K562 (cell line): ENCODE measurements around the gene PHOSPHO1. TPM values are rescaled to one million over a fixed set of nuclear protein-coding genes. Genes with fewer than 3 reads are reported as not detected.

Experiments used
- ATAC-seq: fragments of 200-7000 bp; cut with Tn5 transposase; 3 replicates; pipeline ENCODE4 v1.9.1; 2020; ENCODE audit warnings: moderate library complexity
- BruUV-seq: library from RNA; stranded (reverse); fragments of 400-500 nt; replicated peaks from 2 replicates; lab custom pipeline; 2021; lab: Mats Ljungman, UMichigan
- CTCF ChIA-PET: fragments of 300-600 bp; formaldehyde crosslinking; extraction: SDS; loops from one replicate; lab custom pipeline; 2021; ENCODE audit warnings: low intra/inter-chr PET ratio; lab: Yijun Ruan, JAX
- POLR2A ChIA-PET: fragments of 300-600, 350-650 bp; sonication (Branson Sonifier 250); formaldehyde crosslinking; extraction: SDS; loops from one replicate; lab custom pipeline; 2021; ENCODE audit warnings: antibody characterized with exemption, inconsistent platforms; lab: Yijun Ruan, JAX
- DNase-seq, 4 experiments: peaks; one replicate each; pipeline versions ENCODE4 v3.0.0 to v3.0.0-alpha.2; 2011 to 2018; ENCODE audit warnings: low spot score in 3 of 4, mixed read lengths in 3 of 4; ENCODE audit errors: extremely low read depth in 1 of 4
- FAIRE-seq: peaks from 2 replicates; lab custom pipeline; 2011; peaks lifted over from hg19 to GRCh38; lab: Jason Lieb, UNC
- H2AFZ ChIP-seq: 2 replicates; pipeline ENCODE4 v1.6.0; 2011; ENCODE audit warnings: low read depth, low read length, control low read depth, inconsistent platforms
- H3K27ac ChIP-seq: fragments of 200-600 bp; 3 replicates; pipeline ENCODE4 v1.8.0; 2011; ENCODE audit warnings: low read depth, mild to moderate bottlenecking, control low read depth, inconsistent platforms, low read length, moderate library complexity, mixed read lengths; ENCODE audit errors: extremely low read depth
- H3K27me3 ChIP-seq, 2 experiments: fragments of 300-600 bp in 1 of 2; 2 replicates in 1 of 2; 3 replicates in 1 of 2; pipeline versions ENCODE4 v1.6.0 to v1.8.0; 2011; ENCODE audit warnings: inconsistent platforms in 2 of 2, low read length in 2 of 2, mild to moderate bottlenecking in 1 of 2, mixed read lengths in 1 of 2, moderate library complexity in 1 of 2; ENCODE audit not compliant: control insufficient read depth in 2 of 2, insufficient read depth in 2 of 2
- H3K36me3 ChIP-seq: fragments of 300-600 bp; 3 replicates; pipeline ENCODE4 v1.8.0; 2011; ENCODE audit warnings: mild to moderate bottlenecking, low read length, inconsistent platforms; ENCODE audit not compliant: control insufficient read depth, insufficient read depth
- H3K4me1 ChIP-seq, 2 experiments: fragments of 200-600 bp in 1 of 2; replicated peaks in 1 of 2; 2 replicates in 1 of 2; 3 replicates in 1 of 2; pipeline versions ENCODE4 v1.5.1 to v1.8.0; 2011; ENCODE audit warnings: inconsistent platforms in 2 of 2, low read length in 2 of 2, mild to moderate bottlenecking in 1 of 2, mixed read lengths in 1 of 2, moderate library complexity in 1 of 2; ENCODE audit not compliant: control insufficient read depth in 2 of 2, insufficient read depth in 2 of 2
- H3K4me2 ChIP-seq: 2 replicates; pipeline ENCODE4 v1.6.1; 2011; ENCODE audit warnings: low read length, control low read depth, inconsistent platforms, mixed read lengths; ENCODE audit not compliant: insufficient read depth
- H3K4me3 ChIP-seq: fragments of 200-600 bp; sonication (generic), shearing (Covaris generic); 2 replicates; pipeline ENCODE4 v1.5.1; 2016; ENCODE audit warnings: control low read depth, inconsistent platforms
- H3K79me2 ChIP-seq: fragments of 200-600 bp; 3 replicates; pipeline ENCODE4 v1.8.0; 2011; ENCODE audit warnings: low read length, inconsistent platforms; ENCODE audit not compliant: control insufficient read depth, insufficient read depth
- H3K9ac ChIP-seq, 2 experiments: 2 replicates each; pipeline versions ENCODE4 v1.6.0 to v1.6.1; 2011; ENCODE audit warnings: low read depth in 2 of 2, low read length in 2 of 2, control low read depth in 1 of 2, inconsistent platforms in 1 of 2, mild to moderate bottlenecking in 1 of 2, mixed read lengths in 1 of 2; ENCODE audit not compliant: insufficient read depth in 1 of 2
- H3K9me1 ChIP-seq: one replicate; pipeline ENCODE4 v1.6.0; 2011; ENCODE audit warnings: inconsistent platforms, mild to moderate bottlenecking, low read length, moderate library complexity; ENCODE audit not compliant: control insufficient read depth, insufficient read depth
- H3K9me3 ChIP-seq: replicated peaks from 2 replicates; pipeline ENCODE4 v1.5.1; 2011; ENCODE audit warnings: low read depth, low read length, inconsistent platforms; ENCODE audit not compliant: control insufficient read depth, insufficient read depth
- H4K20me1 ChIP-seq: replicated peaks from 2 replicates; pipeline ENCODE4 v1.6.1; 2011; ENCODE audit warnings: low read length, inconsistent platforms, mixed read lengths; ENCODE audit not compliant: control insufficient read depth, insufficient read depth
- ARID1B ChIP-seq: fragments of 450-650 bp; IDR thresholded peaks from 2 replicates; pipeline ENCODE4 v1.6.1; 2016; ENCODE audit warnings: antibody characterized with exemption, mild to moderate bottlenecking, inconsistent platforms
- BCOR ChIP-seq: fragments of 450-650 bp; IDR thresholded peaks from 2 replicates; pipeline ENCODE4 v1.6.1; 2016
- CREB1 ChIP-seq, 2 experiments: sonication (generic) in 1 of 2; formaldehyde crosslinking in 1 of 2; IDR thresholded peaks; 2 replicates each; pipeline versions ENCODE4 v1.6.1 to v1.8.0; 2012 to 2022; ENCODE audit warnings: inconsistent platforms in 1 of 2, mild to moderate bottlenecking in 1 of 2, missing genetic modification reagents in 1 of 2, moderate library complexity in 1 of 2
- EGR1 ChIP-seq: fragments of 450-650 bp; conservative IDR thresholded peaks from 2 replicates; pipeline ENCODE4 v1.6.1; 2017; ENCODE audit warnings: mild to moderate bottlenecking
- FOXJ3 ChIP-seq: sonication (generic); formaldehyde crosslinking; IDR thresholded peaks from 2 replicates; pipeline ENCODE4 v1.4.0; 2020; ENCODE audit warnings: mild to moderate bottlenecking, missing genetic modification reagents
- MAFK ChIP-seq: IDR thresholded peaks from 2 replicates; pipeline ENCODE4 v1.6.1; 2011; ENCODE audit warnings: low read length, improper control_type of control experiment
- RAD21 ChIP-seq, 2 experiments: fragments of 250-450 bp in 1 of 2; fragments of 450-650 bp in 1 of 2; sonication (Bioruptor Pico) in 1 of 2; formaldehyde crosslinking in 1 of 2; IDR thresholded peaks in 1 of 2; conservative IDR thresholded peaks in 1 of 2; 2 replicates each; pipeline versions ENCODE4 v1.4.0 to v1.8.0; 2020 to 2022; ENCODE audit warnings: mild to moderate bottlenecking in 2 of 2, moderate library complexity in 1 of 2
- SNIP1 ChIP-seq: fragments of 450-650 bp; IDR thresholded peaks from 2 replicates; pipeline ENCODE4 v1.7.1; 2017; ENCODE audit warnings: low read depth, mild to moderate bottlenecking
- WGBS: fragments of 100-300 bp; shearing (Covaris generic); methylation state at CpG from one replicate; pipeline ENCODE4 v1.1.6; 2016; ENCODE audit warnings: low coverage, mixed read lengths; ENCODE audit not compliant: insufficient coverage; ENCODE audit errors: missing lambda C conversion rate; 5-methylcytosine and 5-hydroxymethylcytosine counted together
- in situ Hi-C: fragments of 300-500 bp; cut with MboI; formaldehyde crosslinking; loops from 4 replicates; pipeline ENCODE4 v1.15.0; 2018; ENCODE audit warnings: inconsistent platforms, mixed read lengths
- intact Hi-C: fragments of 100-400 bp; cut with micrococcal nuclease; formaldehyde crosslinking; loops from 2 replicates; pipeline ENCODE4 v1.14.2; 2022
- polyA plus RNA-seq, 8 experiments: library from polyadenylated mRNA; depleted of rRNA in 4 of 8; stranded (reverse) in 5 of 8; unstranded in 3 of 8; fragments of >200 nt; fragmentation: Nextera tagmentation in 2 of 8; fragmentation: Illumina TruSeq in 1 of 8; extraction: Ambion mirVana in 2 of 8; extraction: Trizol in 1 of 8; gene quantifications; 2 replicates each; pipeline versions ENCODE4 v1.2.1 to v1.2.3, GENCODE V29; 2011 to 2014; ENCODE audit warnings: inconsistent platforms in 1 of 8, missing spikeins in 1 of 8
- total RNA-seq, 7 experiments: library from RNA; depleted of rRNA in 6 of 7; stranded (reverse); fragments of >200 nt in 6 of 7; fragmentation: Illumina TruSeq in 2 of 7; extraction: Trizol in 2 of 7; gene quantifications; 2 replicates each; pipeline versions ENCODE4 v1.2.1 to v1.2.3, GENCODE V29; 2011 to 2021; ENCODE audit warnings: low replicate concordance in 1 of 7
- TF ChIP-seq, protein P1 (sequence below): fragments of 250-450 bp; sonication (Bioruptor Pico); IDR thresholded peaks from 2 replicates; pipeline ENCODE4 v1.4.0; 2020; ENCODE audit warnings: mild to moderate bottlenecking, moderate library complexity
- TF ChIP-seq, protein P2 (sequence below): fragments of 450-650 bp; formaldehyde crosslinking; IDR thresholded peaks from 2 replicates; pipeline ENCODE4 v1.4.0; 2022; ENCODE audit warnings: missing genetic modification characterization
- TF ChIP-seq, protein P3 (sequence below), 2 experiments: IDR thresholded peaks; 2 replicates each; pipeline ENCODE4 v1.6.1; 2012; ENCODE audit warnings: improper control_type of control experiment in 2 of 2, low read depth in 2 of 2, low read length in 2 of 2, borderline replicate concordance in 1 of 2

Gene PHOSPHO1
- total and polyA plus RNA-seq, 9 of the 15 experiments (the other 6 are each of a cell fraction or from before 2014, with no cell fraction given) = 0.06 to 0.07 TPM; not detected in 7

DNA sequence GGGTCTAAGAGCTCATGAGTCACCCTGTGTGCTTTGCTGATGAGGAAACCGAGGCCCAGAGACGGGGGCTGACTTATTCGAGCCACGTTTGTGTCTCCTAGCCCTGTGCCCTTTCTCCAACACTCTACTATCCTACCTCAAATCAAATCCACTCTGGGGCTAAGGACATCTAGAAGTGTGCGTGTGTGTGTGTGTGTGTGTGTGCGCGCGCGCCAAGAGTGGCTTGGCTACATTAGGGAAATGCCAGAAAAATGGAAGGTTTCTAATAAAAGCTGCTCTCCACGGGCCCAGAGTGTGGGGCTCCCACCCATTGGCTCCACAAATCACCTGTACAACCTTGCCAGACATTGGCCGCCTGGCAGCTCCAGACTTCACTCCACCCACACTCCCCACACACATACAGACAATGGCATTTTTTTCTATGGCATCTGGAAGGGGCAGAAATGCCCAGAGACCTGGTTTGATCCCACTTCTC is 30.3 kb upstream of the PHOSPHO1 start (continued):
- TF ChIP-seq, protein P1, sequence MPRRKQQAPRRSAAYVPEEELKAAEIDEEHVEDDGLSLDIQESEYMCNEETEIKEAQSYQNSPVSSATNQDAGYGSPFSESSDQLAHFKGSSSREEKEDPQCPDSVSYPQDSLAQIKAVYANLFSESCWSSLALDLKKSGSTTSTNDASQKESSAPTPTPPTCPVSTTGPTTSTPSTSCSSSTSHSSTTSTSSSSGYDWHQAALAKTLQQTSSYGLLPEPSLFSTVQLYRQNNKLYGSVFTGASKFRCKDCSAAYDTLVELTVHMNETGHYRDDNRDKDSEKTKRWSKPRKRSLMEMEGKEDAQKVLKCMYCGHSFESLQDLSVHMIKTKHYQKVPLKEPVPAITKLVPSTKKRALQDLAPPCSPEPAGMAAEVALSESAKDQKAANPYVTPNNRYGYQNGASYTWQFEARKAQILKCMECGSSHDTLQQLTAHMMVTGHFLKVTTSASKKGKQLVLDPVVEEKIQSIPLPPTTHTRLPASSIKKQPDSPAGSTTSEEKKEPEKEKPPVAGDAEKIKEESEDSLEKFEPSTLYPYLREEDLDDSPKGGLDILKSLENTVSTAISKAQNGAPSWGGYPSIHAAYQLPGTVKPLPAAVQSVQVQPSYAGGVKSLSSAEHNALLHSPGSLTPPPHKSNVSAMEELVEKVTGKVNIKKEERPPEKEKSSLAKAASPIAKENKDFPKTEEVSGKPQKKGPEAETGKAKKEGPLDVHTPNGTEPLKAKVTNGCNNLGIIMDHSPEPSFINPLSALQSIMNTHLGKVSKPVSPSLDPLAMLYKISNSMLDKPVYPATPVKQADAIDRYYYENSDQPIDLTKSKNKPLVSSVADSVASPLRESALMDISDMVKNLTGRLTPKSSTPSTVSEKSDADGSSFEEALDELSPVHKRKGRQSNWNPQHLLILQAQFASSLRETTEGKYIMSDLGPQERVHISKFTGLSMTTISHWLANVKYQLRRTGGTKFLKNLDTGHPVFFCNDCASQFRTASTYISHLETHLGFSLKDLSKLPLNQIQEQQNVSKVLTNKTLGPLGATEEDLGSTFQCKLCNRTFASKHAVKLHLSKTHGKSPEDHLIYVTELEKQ (CRISPR knock-in tag) = no peak
- TF ChIP-seq FOXJ3 (CRISPR knock-in tag) (no peak), ARID1B (peak; percentile 35; the same call in 1 of the 2 replicates)

DNA sequence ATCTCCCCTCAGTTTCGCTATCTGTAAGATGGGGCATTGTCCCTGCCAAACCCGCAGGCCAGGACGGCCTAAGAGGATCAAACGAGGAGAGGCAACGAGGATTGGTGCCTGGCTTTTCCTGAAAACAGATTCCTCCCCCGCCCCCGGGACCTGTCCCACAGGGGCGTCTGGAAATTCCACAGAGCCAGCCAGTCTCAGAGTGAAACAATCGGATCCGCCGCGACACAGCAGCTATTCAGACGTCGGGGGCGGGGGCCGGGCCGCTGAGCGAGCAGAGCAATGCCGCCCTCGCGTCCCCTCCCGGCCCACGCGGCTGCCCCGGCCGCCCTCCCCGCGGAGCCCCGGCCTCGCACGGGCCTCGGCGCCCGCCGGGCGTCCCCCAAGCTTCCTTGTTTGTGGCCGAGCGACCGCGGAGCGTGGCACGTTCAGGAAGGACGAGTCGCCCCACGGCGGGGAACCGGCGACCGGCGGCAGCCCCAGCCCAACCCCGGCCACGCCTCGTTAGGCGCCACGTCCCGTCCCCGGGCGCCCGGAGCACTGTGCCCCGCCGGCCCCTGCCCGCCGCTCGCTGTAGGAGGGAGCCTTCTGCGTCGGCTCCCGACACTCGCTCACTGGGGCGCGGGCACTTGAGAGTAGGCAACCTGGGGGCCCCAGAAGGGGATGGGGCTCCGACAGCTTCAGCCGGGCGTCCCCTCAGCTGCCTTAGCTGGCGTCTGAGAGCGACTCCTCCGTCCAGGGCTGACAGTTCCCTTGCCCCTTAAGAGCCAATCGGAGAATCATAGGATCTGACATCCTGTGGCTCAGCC is 29.6 kb upstream of the PHOSPHO1 start:
- intact Hi-C loops (no loop called here), in situ Hi-C loops (no loop called here)
- Histone ChIP-seq H2AFZ (peak overlapping the region; percentile 89), H3K4me1 (peaks cover 4 to 13% of the 10 kb centered on the region in 2 experiments; a peak in 4 of 5 replicates), H4K20me1 (no peaks in the 10 kb centered on the region), H3K36me3 (no peaks in the 10 kb centered on the region), H3K9me3 (no peaks in the 10 kb centered on the region), H3K4me2 (peak overlapping the region; percentile 69), H3K4me3 (peak overlapping the region; percentile 30), H3K9ac (peak overlapping the region; percentile 47 to 88; a peak in 3 of 4 replicates), H3K27me3 (peaks cover 0 to 23% of the 10 kb centered on the region in 2 experiments; a peak in 2 of 5 replicates), H3K9me1 (no peaks in the 10 kb centered on the region), H3K79me2 (no peaks in the 10 kb centered on the region), H3K27ac (no peak overlapping the region)
- ChIA-PET POLR2A (interaction anchor here (0.5 to 1.4 kb wide), 3 partner anchors 8 to 582 kb away, joined by 3 read pairs; no protein-coding TSS in a partner anchor), CTCF (interaction anchor here (0.9 kb wide), 1 partner anchor 465 kb away, joined by 3 read pairs; no protein-coding TSS in a partner anchor)
- WGBS = 21% methylated on average over 56 of the region's 77 CpGs
- peak; percentile 73 for ATAC-seq
- BruUV-seq = no TSS peak
- no peak for FAIRE-seq
- peak; percentile 39 to 74 (median 62) for DNase-seq
- no peak for TF ChIP-seq MAFK
- no peak for TF ChIP-seq SNIP1
- TF ChIP-seq, protein P2, sequence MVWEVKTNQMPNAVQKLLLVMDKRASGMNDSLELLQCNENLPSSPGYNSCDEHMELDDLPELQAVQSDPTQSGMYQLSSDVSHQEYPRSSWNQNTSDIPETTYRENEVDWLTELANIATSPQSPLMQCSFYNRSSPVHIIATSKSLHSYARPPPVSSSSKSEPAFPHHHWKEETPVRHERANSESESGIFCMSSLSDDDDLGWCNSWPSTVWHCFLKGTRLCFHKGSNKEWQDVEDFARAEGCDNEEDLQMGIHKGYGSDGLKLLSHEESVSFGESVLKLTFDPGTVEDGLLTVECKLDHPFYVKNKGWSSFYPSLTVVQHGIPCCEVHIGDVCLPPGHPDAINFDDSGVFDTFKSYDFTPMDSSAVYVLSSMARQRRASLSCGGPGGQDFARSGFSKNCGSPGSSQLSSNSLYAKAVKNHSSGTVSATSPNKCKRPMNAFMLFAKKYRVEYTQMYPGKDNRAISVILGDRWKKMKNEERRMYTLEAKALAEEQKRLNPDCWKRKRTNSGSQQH (CRISPR knock-in tag) = no peak
- TF ChIP-seq, protein P3, sequence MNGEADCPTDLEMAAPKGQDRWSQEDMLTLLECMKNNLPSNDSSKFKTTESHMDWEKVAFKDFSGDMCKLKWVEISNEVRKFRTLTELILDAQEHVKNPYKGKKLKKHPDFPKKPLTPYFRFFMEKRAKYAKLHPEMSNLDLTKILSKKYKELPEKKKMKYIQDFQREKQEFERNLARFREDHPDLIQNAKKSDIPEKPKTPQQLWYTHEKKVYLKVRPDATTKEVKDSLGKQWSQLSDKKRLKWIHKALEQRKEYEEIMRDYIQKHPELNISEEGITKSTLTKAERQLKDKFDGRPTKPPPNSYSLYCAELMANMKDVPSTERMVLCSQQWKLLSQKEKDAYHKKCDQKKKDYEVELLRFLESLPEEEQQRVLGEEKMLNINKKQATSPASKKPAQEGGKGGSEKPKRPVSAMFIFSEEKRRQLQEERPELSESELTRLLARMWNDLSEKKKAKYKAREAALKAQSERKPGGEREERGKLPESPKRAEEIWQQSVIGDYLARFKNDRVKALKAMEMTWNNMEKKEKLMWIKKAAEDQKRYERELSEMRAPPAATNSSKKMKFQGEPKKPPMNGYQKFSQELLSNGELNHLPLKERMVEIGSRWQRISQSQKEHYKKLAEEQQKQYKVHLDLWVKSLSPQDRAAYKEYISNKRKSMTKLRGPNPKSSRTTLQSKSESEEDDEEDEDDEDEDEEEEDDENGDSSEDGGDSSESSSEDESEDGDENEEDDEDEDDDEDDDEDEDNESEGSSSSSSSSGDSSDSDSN (IDR thresholded peaks at IDR 0.05; ENCODE audit: borderline replicate concordance in 1 of 2, low read depth in 2 of 2, low read length in 2 of 2) = peak in 1 of 2 experiments; percentile 70; a peak in 1 of 4 replicates
- TF ChIP-seq EGR1 = peak; percentile 34
- no peak for TF ChIP-seq RAD21 (CRISPR knock-in tag; conservative IDR thresholded peaks at IDR 0.05 in 1 of 2, IDR thresholded peaks at IDR 0.05 in 1 of 2)
- TF ChIP-seq BCOR = peak; percentile 82
- TF ChIP-seq CREB1 (IDR thresholded peaks at IDR 0.05) = no peak
- no peak for TF ChIP-seq CREB1 (CRISPR knock-in tag; IDR thresholded peaks at IDR 0.05)
